AG04450 (cell line): ENCODE measurements around the gene PECR. TPM values are rescaled to one million over a fixed set of nuclear protein-coding genes. Genes with fewer than 3 reads are reported as not detected.

Source experiments
- CTCF ChIA-PET: fragments of 300-600, 350-600 bp; formaldehyde crosslinking; extraction: SDS; loops from one replicate; lab custom pipeline; 2022; ENCODE audit warnings: antibody characterized with exemption, inconsistent platforms; lab: Charles Lee
- POLR2A ChIA-PET: fragments of 350-600 bp; formaldehyde crosslinking; extraction: SDS; loops from one replicate; lab custom pipeline; 2021; ENCODE audit warnings: antibody characterized with exemption, inconsistent platforms; lab: Yijun Ruan, JAX
- DNase-seq: peaks from one replicate; pipeline ENCODE4 v3.0.0-alpha.2; 2011; ENCODE audit warnings: low read depth, low spot score
- H3K27ac ChIP-seq: one replicate; pipeline ENCODE4 v1.5.1; 2012; ENCODE audit warnings: low read depth, low read length, control low read depth
- H3K27me3 ChIP-seq: one replicate; pipeline ENCODE4 v1.6.0; 2012; ENCODE audit warnings: low read length; ENCODE audit not compliant: control insufficient read depth, insufficient read depth
- H3K4me3 ChIP-seq: 2 replicates; pipeline ENCODE4 v1.5.1; 2011; ENCODE audit warnings: mild to moderate bottlenecking, low read depth, low read length, control low read depth
- H3K9me3 ChIP-seq: 2 replicates; pipeline ENCODE4 v1.5.1; 2012; ENCODE audit warnings: low read length; ENCODE audit not compliant: control insufficient read depth, insufficient read depth
- CTCF ChIP-seq: IDR thresholded peaks from 2 replicates; pipeline ENCODE4 v1.5.1; 2011; ENCODE audit warnings: low read depth, low read length, control low read depth, inconsistent platforms
- polyA plus RNA-seq: library from polyadenylated mRNA; depleted of rRNA; stranded (reverse); fragments of >200 nt; gene quantifications from 2 replicates; pipeline ENCODE4 v1.2.3, GENCODE V29; 2011

The PECR gene
- polyA plus RNA-seq, 1 experiment = 16.7 TPM

GRCh38 chr2:216108310-216108966 lies 26.8 kb upstream of the PECR start:
- CTCF ChIA-PET = interaction anchor here (0.7 to 2.5 kb wide), 6 partner anchors 10 to 296 kb away, joined by 3 to 12 read pairs (median 4); no protein-coding TSS in a partner anchor
- Histone ChIP-seq H3K9me3 (no peaks in the 10 kb centered on the region), H3K27ac (no peak overlapping the region), H3K4me3 (peak overlapping the region; percentile 63), H3K27me3 (no peaks in the 10 kb centered on the region)
- no peak for DNase-seq
- TF ChIP-seq CTCF = no peak
- POLR2A ChIA-PET = interaction anchor here (1.2 kb wide), 1 partner anchor 27 kb away, joined by 6 read pairs; the partner anchor contains the start of genes PECR and TMEM169

GRCh38 chr2:216107760-216108159 lies 26.2 kb upstream of the PECR start:
- no peak for TF ChIP-seq CTCF
- Histone ChIP-seq H3K9me3 (no peaks in the 10 kb centered on the region), H3K27me3 (no peaks in the 10 kb centered on the region), H3K27ac (no peak overlapping the region), H3K4me3 (no peak overlapping the region)
- CTCF ChIA-PET = interaction anchor here (1.0 kb wide), 1 partner anchor 10 kb away, joined by 3 read pairs; no protein-coding TSS in a partner anchor
- POLR2A ChIA-PET = no interaction called here
- no peak for DNase-seq

GRCh38 chr2:216107320-216107719 lies 25.7 kb upstream of the PECR start:
- TF ChIP-seq CTCF = no peak
- POLR2A ChIA-PET = no interaction called here
- H3K4me3 ChIP-seq = no peak overlapping the region
- H3K9me3 ChIP-seq = no peaks in the 10 kb centered on the region
- H3K27me3 ChIP-seq = no peaks in the 10 kb centered on the region
- no peak for DNase-seq
- H3K27ac ChIP-seq = no peak overlapping the region
- CTCF ChIA-PET = no interaction called here

- CTCF ChIA-PET = interaction anchor here (2.3 kb wide), 1 partner anchor 9 kb away, joined by 8 read pairs; no protein-coding TSS in a partner anchor
- no peak for DNase-seq
- H3K27me3 ChIP-seq = no peaks in the 10 kb centered on the region
- no peaks in the 10 kb centered on the region for H3K9me3 ChIP-seq
- POLR2A ChIA-PET = no interaction called here
- no peak overlapping the region for H3K4me3 ChIP-seq
- no peak for TF ChIP-seq CTCF
- no peak overlapping the region for H3K27ac ChIP-seq
Measured at GRCh38 chr2:216104691-216105090, 23.1 kb upstream of the PECR start.

- no peaks in the 10 kb centered on the region for H3K9me3 ChIP-seq
- no peak for DNase-seq
- peaks cover 2% of the 10 kb centered on the region for H3K27me3 ChIP-seq
- POLR2A ChIA-PET = no interaction called here
- no peak overlapping the region for H3K4me3 ChIP-seq
- CTCF ChIA-PET = interaction anchor here (2.3 kb wide), 1 partner anchor 11 kb away, joined by 8 read pairs; no protein-coding TSS in a partner anchor
- H3K27ac ChIP-seq = no peak overlapping the region
- TF ChIP-seq CTCF = no peak
Measured at GRCh38 chr2:216103213-216103612, 21.6 kb upstream of the PECR start.
